HEK293 (cell line): ENCODE measurements around the gene ENTPD3.
A peak's percentile ranks its signal among the peaks of the same experiment; 100 is the strongest.

ENCODE experiments used
- CTCF ChIA-PET: fragments of 350-600 bp; formaldehyde crosslinking; extraction: SDS; loops from one replicate; lab custom pipeline; 2021; ENCODE audit warnings: antibody characterized with exemption; lab: Yijun Ruan, JAX
- POLR2A ChIA-PET: fragments of 300-600 bp; formaldehyde crosslinking; extraction: SDS; loops from one replicate; lab custom pipeline; 2020; ENCODE audit warnings: antibody characterized with exemption, inconsistent platforms; lab: Yijun Ruan, JAX
- H3K27ac ChIP-seq: fragments of 200-500 bp; sonication (Bioruptor generic); 2 replicates; pipeline ENCODE4 v1.5.1; 2014; ENCODE audit warnings: low read depth, low read length, control low read depth, inconsistent platforms; ENCODE audit errors: extremely low read depth
- H3K36me3 ChIP-seq, 2 experiments: fragments of 200-500 bp in 1 of 2; sonication (Bioruptor generic) in 1 of 2; 1 replicate in 1 of 2; 2 replicates in 1 of 2; pipeline ENCODE4 v1.5.1; 2014 to 2017; ENCODE audit warnings: inconsistent platforms in 2 of 2, low read length in 2 of 2; ENCODE audit not compliant: control insufficient read depth in 2 of 2, insufficient read depth in 1 of 2
- H3K4me1 ChIP-seq: fragments of 200-500 bp; sonication (Bioruptor generic); 2 replicates; pipeline ENCODE4 v1.5.1; 2014; ENCODE audit warnings: mild to moderate bottlenecking, low read length, inconsistent platforms; ENCODE audit not compliant: control insufficient read depth, insufficient read depth
- H3K4me3 ChIP-seq: 2 replicates; pipeline ENCODE4 v1.5.1; 2011; ENCODE audit warnings: low read depth, mild to moderate bottlenecking, control low read depth, low read length, moderate library complexity
- H3K9me3 ChIP-seq: fragments of 200-500 bp; sonication (Bioruptor generic); 2 replicates; pipeline ENCODE4 v1.5.1; 2014; ENCODE audit warnings: low read depth, low read length, inconsistent platforms; ENCODE audit not compliant: control insufficient read depth, insufficient read depth
- CTCF ChIP-seq: fragments of 450-650 bp; formaldehyde crosslinking; IDR thresholded peaks from 2 replicates; pipeline ENCODE4 v1.5.1; 2016; ENCODE audit warnings: missing biosample characterization, missing genetic modification characterization
- ELK4 ChIP-seq: IDR thresholded peaks from 2 replicates; pipeline ENCODE4 v1.6.1; 2011; ENCODE audit warnings: mild to moderate bottlenecking, low read depth, low read length, borderline replicate concordance
- KLF1 ChIP-seq: fragments of 450-650 bp; formaldehyde crosslinking; IDR thresholded peaks from 2 replicates; pipeline ENCODE4 v1.5.1; 2016; ENCODE audit warnings: missing biosample characterization, missing genetic modification characterization
- KLF16 ChIP-seq: fragments of 450-650 bp; formaldehyde crosslinking; IDR thresholded peaks from 2 replicates; pipeline ENCODE4 v1.5.1; 2017; ENCODE audit warnings: missing biosample characterization, missing genetic modification characterization
- KLF8 ChIP-seq: fragments of 450-650 bp; formaldehyde crosslinking; IDR thresholded peaks from 2 replicates; pipeline ENCODE4 v1.5.1; 2016; ENCODE audit warnings: missing biosample characterization, missing genetic modification characterization
- PRDM10 ChIP-seq: fragments of 450-650 bp; formaldehyde crosslinking; IDR thresholded peaks from 2 replicates; pipeline ENCODE4 v1.5.1; 2016; ENCODE audit warnings: missing biosample characterization, missing genetic modification characterization
- SCRT2 ChIP-seq: fragments of 450-650 bp; formaldehyde crosslinking; IDR thresholded peaks from 2 replicates; pipeline ENCODE4 v1.5.1; 2016; ENCODE audit warnings: missing biosample characterization, missing genetic modification characterization
- WT1 ChIP-seq: fragments of 450-650 bp; formaldehyde crosslinking; IDR thresholded peaks from 2 replicates; pipeline ENCODE4 v1.5.1; 2016; ENCODE audit warnings: missing biosample characterization, missing genetic modification characterization
- ZBTB11 ChIP-seq: fragments of 450-650 bp; formaldehyde crosslinking; conservative IDR thresholded peaks from 2 replicates; pipeline ENCODE4 v1.5.1; 2016; ENCODE audit warnings: low read depth, missing biosample characterization, missing genetic modification characterization
- ZBTB17 ChIP-seq: fragments of 450-650 bp; formaldehyde crosslinking; IDR thresholded peaks from 2 replicates; pipeline ENCODE4 v1.5.1; 2016; ENCODE audit warnings: missing biosample characterization, missing genetic modification characterization
- ZBTB20 ChIP-seq: fragments of 450-650 bp; formaldehyde crosslinking; IDR thresholded peaks from 2 replicates; pipeline ENCODE4 v1.5.1; 2016; ENCODE audit warnings: missing biosample characterization, missing genetic modification characterization
- ZIC2 ChIP-seq: fragments of 450-650 bp; formaldehyde crosslinking; IDR thresholded peaks from 2 replicates; pipeline ENCODE4 v1.5.1; 2016; ENCODE audit warnings: missing biosample characterization, missing genetic modification characterization
- ZNF10 ChIP-seq: fragments of 450-650 bp; formaldehyde crosslinking; IDR thresholded peaks from 2 replicates; pipeline ENCODE4 v1.5.1; 2017; ENCODE audit warnings: missing biosample characterization, missing genetic modification characterization
- ZNF335 ChIP-seq: fragments of 450-650 bp; formaldehyde crosslinking; conservative IDR thresholded peaks from 2 replicates; pipeline ENCODE4 v1.5.1; 2016; ENCODE audit warnings: missing biosample characterization, missing genetic modification characterization
- ZNF518A ChIP-seq: fragments of 450-650 bp; formaldehyde crosslinking; conservative IDR thresholded peaks from 2 replicates; pipeline ENCODE4 v1.5.1; 2016; ENCODE audit warnings: low read depth, missing biosample characterization, missing genetic modification characterization
- ZNF549 ChIP-seq: fragments of 450-650 bp; IDR thresholded peaks from 2 replicates; pipeline ENCODE4 v1.5.1; 2018; ENCODE audit warnings: missing biosample characterization, missing genetic modification characterization, mild to moderate bottlenecking, inconsistent platforms, moderate library complexity
- ZNF623 ChIP-seq: fragments of 450-650 bp; formaldehyde crosslinking; IDR thresholded peaks from 2 replicates; pipeline ENCODE4 v1.5.1; 2016; ENCODE audit warnings: missing biosample characterization, missing genetic modification characterization
- ZNF658 ChIP-seq: fragments of 450-650 bp; formaldehyde crosslinking; IDR thresholded peaks from 2 replicates; pipeline ENCODE4; 2016; ENCODE audit warnings: missing biosample characterization, missing genetic modification characterization
- ZNF76 ChIP-seq: fragments of 450-650 bp; formaldehyde crosslinking; IDR thresholded peaks from 2 replicates; pipeline ENCODE4; 2016; ENCODE audit warnings: low read depth, missing biosample characterization, missing genetic modification characterization, borderline replicate concordance
- ZSCAN30 ChIP-seq: fragments of 450-650 bp; IDR thresholded peaks from 2 replicates; pipeline ENCODE4 v1.5.1; 2018; ENCODE audit warnings: missing biosample characterization, mild to moderate bottlenecking, missing genetic modification characterization, moderate library complexity

The ENTPD3 gene

GRCh38 chr3:40476478-40477470 lies 89.8 kb downstream of the ENTPD3 start, which contains the start of gene ZNF619:
Gene ZNF619 (plus strand): TSS chr3:40477122. CDS start chr3:40477980, 858 bp downstream.
- Histone ChIP-seq H3K36me3 (no peaks in the 10 kb centered on the region), H3K4me3 (peak within 1 kb of the TSS; percentile 73), H3K4me1 (no peaks in the 10 kb centered on the region; the same call in 1 of the 2 replicates), H3K9me3 (no peaks in the 10 kb centered on the region), H3K27ac (peak within 1 kb of the TSS; percentile 56; the same call in 1 of the 2 replicates)
- ChIA-PET CTCF (interaction anchor here (0.7 kb wide), 1 partner anchor 141 kb away, joined by 3 read pairs; no protein-coding TSS in a partner anchor), POLR2A (interaction anchor here (0.6 to 2.2 kb wide), 6 partner anchors 12 to 48 kb away, joined by 3 to 20 read pairs (median 5); partner anchors contain the start of genes RPL14, ZNF620 and ZNF621)
- TF ChIP-seq ZBTB20 (tag by site-specific recombination) (peak; percentile 63; the same call in 1 of the 2 replicates), ZNF10 (no peak), SCRT2 (no peak), ZNF623 (tag by site-specific recombination) (no peak), ZNF658 (tag by site-specific recombination) (no peak), KLF1 (tag by site-specific recombination) (no peak), ZIC2 (tag by site-specific recombination) (no peak), WT1 (tag by site-specific recombination) (no peak), ZBTB17 (tag by site-specific recombination) (peak; percentile 33; the same call in 1 of the 2 replicates), ZNF76 (tag by site-specific recombination) (peak; percentile 48; the same call in 1 of the 2 replicates), ZNF335 (tag by site-specific recombination) (peak; percentile 88), ZSCAN30 (peak; percentile 48; the same call in 1 of the 2 replicates), KLF16 (tag by site-specific recombination) (no peak), ZNF549 (tag by site-specific recombination) (no peak), PRDM10 (tag by site-specific recombination) (0 out of 2 replicates have a peak, but pooled peaks have one; percentile 15), ZBTB11 (tag by site-specific recombination) (peak; percentile 87), KLF8 (tag by site-specific recombination) (0 out of 2 replicates have a peak, but pooled peaks have one; percentile 17), CTCF (tag by site-specific recombination) (no peak), ZNF518A (tag by site-specific recombination) (peak; percentile 70), ELK4 (no peak)
